Measurements from ENCODE around the gene AKAP13. TPM values are rescaled to one million over a fixed set of nuclear protein-coding genes. Genes with fewer than 3 reads are reported as not detected.

Gene AKAP13
- polyA plus RNA-seq, 1 of the 3 experiments (the other 2 are of a cell fraction), result 8.4 TPM

GRCh38 chr15:85333132-85333831 is 47.1 kb upstream of the AKAP13 start:
- H3K9me3 ChIP-seq, result no peaks in the 10 kb centered on the region
- WGBS (ENCODE audit: low lambda C conversion rate), result 68% methylated on average over 6 of the region's 6 CpGs
- H3K9ac ChIP-seq, result no peak overlapping the region
- no peak for DNase-seq
- POLR2A ChIA-PET, result no interaction called here
- TF ChIP-seq TEAD4 (IDR thresholded peaks at IDR 0.05; ENCODE audit: borderline replicate concordance, insufficient read depth), result peak; percentile 84
- peak; percentile 62; the same call in 1 of the 2 replicates for TF ChIP-seq POLR2AphosphoS5 (IDR thresholded peaks at IDR 0.05; ENCODE audit: low read depth, low read length)
- no peak for TF ChIP-seq ELF1 (IDR thresholded peaks at IDR 0.05)
- TF ChIP-seq EP300 (IDR thresholded peaks at IDR 0.05; ENCODE audit: borderline replicate concordance in 1 of 2, low read depth in 1 of 2, low read length in 1 of 2), result peak in 1 of 2 experiments; percentile 70; a peak in 1 of 4 replicates
- TF ChIP-seq MAX (IDR thresholded peaks at IDR 0.05; ENCODE audit: low read depth), result no peak
- TF ChIP-seq RXRA (IDR thresholded peaks at IDR 0.05; ENCODE audit: borderline replicate concordance, low read depth), result peak; percentile 14; the same call in 1 of the 2 replicates
- peak; percentile 94 for TF ChIP-seq TCF12 (IDR thresholded peaks at IDR 0.05)
- no peak for TF ChIP-seq CHD2 (IDR thresholded peaks at IDR 0.05; ENCODE audit: low read length, partially characterized antibody)
- TF ChIP-seq MXI1 (IDR thresholded peaks at IDR 0.05; ENCODE audit: low read depth, low read length), result no peak
- TF ChIP-seq GATA2 (CRISPR knock-in tag; IDR thresholded peaks at IDR 0.05), result no peak
- TF ChIP-seq NFIC (IDR thresholded peaks at IDR 0.05; ENCODE audit: borderline replicate concordance), result peak; percentile 59
- no peak for TF ChIP-seq FOSL2 (IDR thresholded peaks at IDR 0.05; ENCODE audit: borderline replicate concordance, low read depth)
- peak; percentile 56 for TF ChIP-seq JUND (IDR thresholded peaks at IDR 0.05)
- no peak for TF ChIP-seq RFX5 (IDR thresholded peaks at IDR 0.05; ENCODE audit: low read length)
- peak; percentile 75 for TF ChIP-seq PBX3 (IDR thresholded peaks at IDR 0.05)
- peak overlapping the region; percentile 29 to 47; a peak in 2 of 4 replicates for H3K27ac ChIP-seq (ENCODE audit: low read depth in 2 of 2, low read length in 1 of 2)
- H3K4me1 ChIP-seq (ENCODE audit: control insufficient read depth in 1 of 2, insufficient read depth in 2 of 2, low read depth in 1 of 2, low read length in 1 of 2), result peaks cover 17 to 21% of the 10 kb centered on the region in 2 experiments; a peak in 3 of 4 replicates
- no peak overlapping the region for H2AFZ ChIP-seq (ENCODE audit: low read depth)
- H3K79me2 ChIP-seq (ENCODE audit: insufficient read depth), result no peaks in the 10 kb centered on the region
- H3K27me3 ChIP-seq (ENCODE audit: insufficient read depth), result no peaks in the 10 kb centered on the region
- H3K9me2 ChIP-seq, result no peaks in the 10 kb centered on the region
- CTCF ChIA-PET, result no interaction called here
- H3K36me3 ChIP-seq (replicated peaks in 1 of 2; ENCODE audit: control insufficient read depth in 1 of 2, insufficient read depth in 2 of 2, low read length in 1 of 2), result no peaks in the 10 kb centered on the region
- H4K20me1 ChIP-seq (ENCODE audit: insufficient read depth), result no peaks in the 10 kb centered on the region
- H3F3A ChIP-seq (replicated peaks; ENCODE audit: insufficient read depth), result peaks cover 8% of the 10 kb centered on the region
- H3K4me3 ChIP-seq (ENCODE audit: low read depth in 2 of 2, low read length in 1 of 2), result no peak overlapping the region
- no peak overlapping the region for H3K4me2 ChIP-seq

GRCh38 chr15:85334241-85334640 is 46.2 kb upstream of the AKAP13 start:
- ChIA-PET CTCF (no interaction called here), POLR2A (no interaction called here)
- H3K4me2 ChIP-seq, result no peak overlapping the region
- peaks cover 8% of the 10 kb centered on the region for H3F3A ChIP-seq (replicated peaks; ENCODE audit: insufficient read depth)
- no peak overlapping the region for H2AFZ ChIP-seq (ENCODE audit: low read depth)
- no peak overlapping the region for H3K9ac ChIP-seq
- no peaks in the 10 kb centered on the region for H3K9me3 ChIP-seq
- no peaks in the 10 kb centered on the region for H3K27me3 ChIP-seq (ENCODE audit: insufficient read depth)
- no peak overlapping the region for H3K27ac ChIP-seq (ENCODE audit: low read depth in 2 of 2, low read length in 1 of 2)
- H3K4me3 ChIP-seq (ENCODE audit: low read depth in 2 of 2, low read length in 1 of 2), result no peak overlapping the region
- peaks cover 17 to 21% of the 10 kb centered on the region in 2 experiments; a peak in 3 of 4 replicates for H3K4me1 ChIP-seq (ENCODE audit: control insufficient read depth in 1 of 2, insufficient read depth in 2 of 2, low read depth in 1 of 2, low read length in 1 of 2)
- no peak for DNase-seq
- WGBS (ENCODE audit: low lambda C conversion rate), result 91% methylated on average over 6 of the region's 6 CpGs
- H3K9me2 ChIP-seq, result no peaks in the 10 kb centered on the region
- H4K20me1 ChIP-seq (ENCODE audit: insufficient read depth), result no peaks in the 10 kb centered on the region
- H3K79me2 ChIP-seq (ENCODE audit: insufficient read depth), result no peaks in the 10 kb centered on the region
- no peaks in the 10 kb centered on the region for H3K36me3 ChIP-seq (replicated peaks in 1 of 2; ENCODE audit: control insufficient read depth in 1 of 2, insufficient read depth in 2 of 2, low read length in 1 of 2)
- TF ChIP-seq CHD2 (IDR thresholded peaks at IDR 0.05; ENCODE audit: low read length, partially characterized antibody), result no peak
- no peak for TF ChIP-seq USF2 (IDR thresholded peaks at IDR 0.05; ENCODE audit: borderline replicate concordance, low read depth, low read length)
- TF ChIP-seq FOSL2 (IDR thresholded peaks at IDR 0.05; ENCODE audit: borderline replicate concordance, low read depth), result no peak
- no peak for TF ChIP-seq REST (IDR thresholded peaks at IDR 0.05; ENCODE audit: low read depth, low read length)
- no peak for TF ChIP-seq JUND (IDR thresholded peaks at IDR 0.05)
- no peak for TF ChIP-seq MXI1 (IDR thresholded peaks at IDR 0.05; ENCODE audit: low read depth, low read length)
- TF ChIP-seq RXRA (IDR thresholded peaks at IDR 0.05; ENCODE audit: borderline replicate concordance, low read depth), result no peak
- TF ChIP-seq TEAD4 (IDR thresholded peaks at IDR 0.05; ENCODE audit: borderline replicate concordance, insufficient read depth), result no peak
- no peak for TF ChIP-seq FOXM1 (IDR thresholded peaks at IDR 0.05; ENCODE audit: low read depth)
- TF ChIP-seq POLR2AphosphoS5 (IDR thresholded peaks at IDR 0.05; ENCODE audit: low read depth, low read length), result no peak
- TF ChIP-seq EZH2phosphoT487 (IDR thresholded peaks at IDR 0.05; ENCODE audit: borderline replicate concordance, low read depth), result no peak
- no peak for TF ChIP-seq RFX5 (IDR thresholded peaks at IDR 0.05; ENCODE audit: low read length)
- no peak for TF ChIP-seq RAD21 (IDR thresholded peaks at IDR 0.05; ENCODE audit: low read length)

Data from SK-N-SH (cell line).